HG03565 (cell line): ENCODE measurements around the gene ARHGAP30.
"Not testable (repeated sequence)": the region's sequence is repeated elsewhere in the genome, so short reads cannot be mapped to it uniquely, and the experiment has no call there.

ENCODE experiments used
- ATAC-seq: cut with Tn5 transposase; IDR thresholded peaks from one replicate; pipeline ENCODE4 v1.9.1; 2021; ENCODE audit warnings: mild to moderate bottlenecking, moderate library complexity; ENCODE audit not compliant: unreplicated experiment

ARHGAP30 gene

DNA sequence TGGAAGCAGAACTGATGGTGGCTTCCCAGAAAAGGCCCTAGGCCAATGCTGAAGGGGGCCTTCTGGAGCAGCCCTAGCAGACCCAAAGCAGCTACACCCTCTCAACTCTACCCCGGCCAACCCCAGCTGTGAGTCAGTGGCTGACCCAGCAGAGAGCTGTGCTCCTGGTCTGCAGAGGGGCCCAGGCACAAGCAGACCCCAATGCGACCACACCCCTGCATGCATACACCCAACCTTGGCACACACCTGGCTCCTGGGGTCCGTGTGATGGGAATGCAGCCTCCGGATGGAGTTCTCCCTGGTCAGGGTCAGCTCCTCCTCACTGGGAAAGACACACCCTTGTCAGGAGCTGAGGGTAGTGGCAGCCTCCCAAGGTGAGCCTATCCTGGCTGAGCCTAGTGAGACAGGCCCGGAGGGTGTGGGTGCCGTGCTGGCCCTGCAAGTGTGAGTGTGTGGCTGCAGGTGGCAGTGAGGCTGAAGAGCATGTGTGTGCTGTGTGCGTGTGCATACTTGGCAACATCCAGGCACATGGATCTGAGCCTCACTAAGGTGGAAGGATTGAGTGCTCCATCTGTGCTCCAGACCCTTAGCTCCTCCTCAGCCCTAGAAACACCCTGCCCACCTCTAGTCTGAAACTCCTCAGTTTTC is 3.9 kb upstream of the ARHGAP30 start:
- ATAC-seq = no peak

DNA sequence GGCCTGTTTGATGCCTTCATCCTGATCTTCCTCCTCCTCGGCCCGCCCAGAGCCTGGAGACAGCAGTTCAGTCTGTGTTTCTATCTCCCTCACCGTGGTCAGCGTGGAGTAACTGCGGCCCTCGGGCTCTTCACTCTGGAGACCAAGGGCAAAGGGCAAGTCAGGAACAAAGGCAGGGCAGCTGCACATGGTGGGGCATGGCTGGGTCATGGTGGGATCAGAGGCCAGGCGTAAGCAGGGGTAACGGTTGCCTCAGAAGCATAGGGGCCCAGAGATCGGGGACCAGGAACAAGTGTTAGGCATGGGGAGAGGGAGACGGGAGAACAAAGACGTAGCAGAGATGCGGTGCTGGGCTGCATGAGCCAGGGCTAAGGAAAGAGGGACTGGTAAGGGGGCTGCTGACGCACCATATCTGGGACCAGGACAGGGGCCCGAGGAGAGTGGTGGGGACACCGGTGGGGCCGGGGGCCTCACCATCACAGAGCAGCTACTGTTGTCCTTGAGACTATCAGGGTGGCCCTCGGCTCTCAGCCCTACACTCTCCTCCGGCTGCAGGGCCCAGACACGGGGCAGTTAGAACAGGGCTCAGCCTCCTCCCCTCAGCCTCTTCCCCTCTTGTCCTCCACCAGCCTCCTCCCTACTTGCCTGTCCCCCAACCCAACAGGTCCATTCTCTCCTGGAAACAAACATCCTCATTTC is 3.2 kb upstream of the ARHGAP30 start:
- ATAC-seq = no peak

DNA sequence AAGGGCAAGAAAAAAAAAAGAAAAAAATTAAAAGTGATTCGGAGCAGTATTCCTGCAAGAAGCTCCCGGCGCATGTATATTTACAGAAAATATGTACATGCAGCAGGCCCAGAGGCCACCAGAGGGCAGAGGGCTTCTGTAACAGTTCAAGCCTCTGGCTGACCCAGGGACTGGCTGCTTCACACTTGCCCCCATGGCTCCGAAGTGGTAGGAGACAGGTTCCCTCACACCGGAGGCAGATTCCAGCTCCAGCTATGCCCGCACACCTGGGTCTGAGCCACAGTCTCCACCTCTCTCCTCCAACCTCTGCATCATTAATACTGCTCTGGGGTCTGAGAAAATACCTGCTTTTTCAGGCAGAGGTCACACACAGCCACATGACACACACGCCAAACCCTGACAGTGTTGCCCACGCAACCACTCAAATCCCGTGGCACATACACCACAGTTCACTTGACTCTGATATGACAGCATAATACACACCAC is 2.2 kb upstream of the ARHGAP30 start:
- no peak for ATAC-seq

- no peak for ATAC-seq
These were observed 1.1 kb upstream of the ARHGAP30 start for GRCh38 chr1:161070761-161071160.

DNA sequence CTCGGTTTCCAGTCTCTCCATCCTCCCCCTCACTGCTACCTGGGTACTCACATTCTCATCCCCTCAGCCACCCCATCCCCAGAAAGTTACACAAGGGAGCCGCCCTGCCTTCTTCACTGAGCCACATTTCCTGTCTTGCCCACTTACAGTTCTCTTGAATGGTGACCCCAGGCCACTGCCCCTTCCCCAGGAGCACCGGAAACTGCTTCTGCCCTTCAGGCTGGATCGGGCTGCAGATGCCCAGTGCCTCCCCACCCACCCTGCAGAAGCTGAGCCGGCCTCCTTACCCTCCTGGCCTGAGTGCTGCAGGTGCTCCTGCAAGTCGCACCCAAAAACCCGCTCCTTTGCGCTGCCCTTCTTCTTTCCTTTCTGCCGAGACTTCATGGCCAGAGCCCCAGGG is 450 bp downstream of the ARHGAP30 start:
- ATAC-seq = no peak

- no peak for ATAC-seq
These were observed 1.1 kb downstream of the ARHGAP30 start for GRCh38 chr1:161068306-161069234.

- no peak for ATAC-seq
These were observed 3.0 kb downstream of the ARHGAP30 start for GRCh38 chr1:161066694-161067093.

DNA sequence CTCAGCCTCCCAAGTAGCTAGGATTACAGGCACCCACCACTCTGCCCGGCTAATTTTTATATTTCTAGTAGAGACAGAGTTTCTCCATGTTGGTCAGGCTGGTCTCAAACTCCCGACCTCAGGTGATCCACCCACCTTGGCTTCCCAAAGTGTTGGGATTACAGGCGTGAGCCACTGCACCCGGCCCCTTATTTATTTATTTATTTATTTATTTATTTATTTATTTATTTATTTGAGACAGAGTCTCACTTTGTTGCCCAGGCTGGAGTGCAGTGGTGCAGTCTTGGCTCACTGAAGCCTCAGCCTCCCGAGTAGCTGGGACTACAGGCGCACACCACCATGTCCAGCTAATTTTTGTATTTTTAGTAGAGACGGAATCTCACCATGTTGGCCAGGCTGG is 4.0 kb downstream of the ARHGAP30 start:
- ATAC-seq = not testable (repeated sequence)

GRCh38 chr1:161063936-161064335 is 5.8 kb downstream of the ARHGAP30 start:
- ATAC-seq = not testable (repeated sequence)

DNA sequence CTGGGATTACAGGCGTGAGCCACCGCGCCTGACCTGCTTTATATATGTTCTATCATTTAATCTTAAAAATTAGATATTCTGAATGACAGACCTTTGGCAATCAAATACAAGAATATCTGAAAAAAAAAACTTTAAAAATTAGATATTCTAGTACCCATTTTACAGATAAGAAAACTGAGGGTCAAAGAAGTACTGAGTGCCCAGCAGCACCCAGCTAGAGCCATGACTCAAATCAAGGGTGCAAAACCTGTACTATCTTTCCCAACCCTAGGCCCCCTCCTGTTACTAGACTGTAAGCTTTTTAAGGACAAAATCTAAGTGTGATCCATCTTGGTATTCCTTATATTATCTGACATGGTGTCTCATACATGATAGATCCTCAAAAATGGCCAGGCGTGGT is 8.3 kb downstream of the ARHGAP30 start:
- ATAC-seq = no peak

GRCh38 chr1:161059293-161059692 is 10.4 kb downstream of the ARHGAP30 start:
- no peak for ATAC-seq

DNA sequence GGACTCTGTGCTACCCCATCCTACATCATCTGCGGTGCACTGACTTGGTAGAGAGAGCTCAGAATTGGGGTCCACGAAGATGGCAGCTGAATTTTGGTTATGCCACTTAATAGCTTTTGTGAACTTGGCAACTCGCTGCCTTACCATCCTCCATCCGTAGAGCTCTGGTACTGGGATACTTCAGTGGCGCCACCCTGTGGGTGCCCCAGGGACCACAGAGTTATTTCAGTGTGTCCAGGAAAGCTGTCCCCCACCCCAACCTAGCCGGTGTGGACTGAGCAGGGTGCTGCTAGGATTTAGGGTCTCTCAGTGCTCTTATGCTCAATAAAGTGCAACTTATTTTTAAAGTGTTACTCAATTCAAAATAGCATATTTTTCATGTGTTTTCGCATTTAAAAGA is 14.9 kb downstream of the ARHGAP30 start:
- no peak for ATAC-seq

GRCh38 chr1:161054232-161054631 is 15.5 kb downstream of the ARHGAP30 start:
- no peak for ATAC-seq

DNA sequence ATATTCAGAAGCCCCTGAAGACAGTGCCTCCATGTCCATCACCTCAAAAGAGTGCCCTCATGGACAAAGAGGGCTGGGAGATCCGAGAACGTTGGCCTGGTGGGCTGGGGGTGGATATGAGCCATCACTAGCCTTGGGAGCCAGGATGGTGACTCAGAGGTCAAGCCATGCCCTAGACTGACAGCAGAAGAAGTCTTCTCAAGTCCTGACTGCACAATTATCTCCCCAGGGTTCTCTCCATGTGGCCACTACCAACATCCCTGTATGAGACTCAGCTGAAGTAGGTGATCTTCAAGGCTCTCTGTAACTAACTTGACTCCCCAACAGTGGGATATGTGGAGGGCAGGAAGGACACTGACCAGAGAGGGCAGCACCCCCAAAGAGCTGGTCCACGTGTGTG is 16.8 kb downstream of the ARHGAP30 start:
- no peak for ATAC-seq

DNA sequence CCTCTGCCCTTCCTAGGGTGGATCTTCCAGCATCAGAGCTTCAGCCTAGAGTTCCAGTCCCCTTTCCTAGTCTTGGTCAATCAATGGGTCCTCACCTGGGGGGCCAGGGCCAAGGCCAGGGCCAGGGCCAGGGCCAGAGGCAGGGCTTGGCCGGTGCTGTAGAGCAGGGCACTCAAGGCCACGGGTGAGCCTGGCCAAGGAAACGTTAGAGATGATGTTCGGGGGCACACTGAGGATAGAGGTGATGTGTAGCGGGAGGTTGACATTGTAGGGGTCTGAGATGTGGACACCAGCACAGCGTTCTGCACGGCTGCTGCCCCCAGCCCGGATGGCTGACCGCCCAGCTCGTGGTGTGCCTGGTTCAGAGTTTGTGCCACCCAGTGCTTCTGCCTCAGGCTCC is 18.5 kb downstream of the ARHGAP30 start:
- ATAC-seq = no peak

GRCh38 chr1:161048949-161049722 is 20.6 kb downstream of the ARHGAP30 start:
- ATAC-seq = no peak

DNA sequence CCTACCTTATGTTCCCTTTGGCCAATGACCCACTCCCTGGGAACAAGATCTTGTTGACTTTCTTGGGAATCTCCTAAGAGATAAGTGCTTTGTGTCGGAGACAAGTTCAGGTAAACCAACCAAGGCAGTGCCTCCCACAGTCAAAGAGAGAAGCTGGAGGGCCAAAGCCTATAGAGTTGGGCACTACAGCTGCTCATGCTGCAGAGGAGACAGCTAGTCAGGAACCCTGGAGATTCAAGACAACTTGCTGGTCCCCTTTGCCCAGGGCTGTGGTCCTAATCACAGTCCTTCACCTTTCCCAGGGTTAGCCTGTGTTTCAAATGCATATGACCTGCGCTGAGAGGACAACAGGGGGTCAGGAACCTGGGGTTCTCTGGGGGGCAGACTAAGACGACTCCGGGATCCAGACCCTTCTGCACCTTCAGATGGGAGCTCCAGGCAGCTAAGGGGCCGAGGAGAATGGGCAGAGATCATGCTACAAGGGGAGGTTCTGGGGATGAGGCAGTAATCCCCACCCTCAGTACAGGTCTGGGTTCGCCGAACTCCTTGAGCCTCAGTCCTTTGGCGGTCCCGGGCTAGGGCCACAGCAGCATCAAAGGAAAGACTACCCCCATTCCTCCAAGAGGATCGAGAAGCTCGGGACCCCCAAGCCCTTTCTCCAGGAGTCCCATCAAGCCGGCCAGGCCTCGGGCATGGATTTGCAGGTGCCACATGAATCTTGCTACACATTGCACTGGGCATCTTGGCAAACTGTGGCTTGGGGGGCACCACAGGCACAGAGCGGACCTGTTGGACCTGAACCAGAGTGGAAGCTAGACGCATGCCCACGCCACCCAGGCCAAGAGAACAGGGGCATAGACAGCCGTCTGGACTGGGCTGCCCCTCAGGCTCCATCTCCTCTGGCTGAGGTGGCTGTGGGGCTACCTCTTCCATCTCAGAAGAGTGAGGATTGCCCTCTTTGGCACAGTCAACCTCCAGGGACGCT is 22.0 kb downstream of the ARHGAP30 start:
- no peak for ATAC-seq

DNA sequence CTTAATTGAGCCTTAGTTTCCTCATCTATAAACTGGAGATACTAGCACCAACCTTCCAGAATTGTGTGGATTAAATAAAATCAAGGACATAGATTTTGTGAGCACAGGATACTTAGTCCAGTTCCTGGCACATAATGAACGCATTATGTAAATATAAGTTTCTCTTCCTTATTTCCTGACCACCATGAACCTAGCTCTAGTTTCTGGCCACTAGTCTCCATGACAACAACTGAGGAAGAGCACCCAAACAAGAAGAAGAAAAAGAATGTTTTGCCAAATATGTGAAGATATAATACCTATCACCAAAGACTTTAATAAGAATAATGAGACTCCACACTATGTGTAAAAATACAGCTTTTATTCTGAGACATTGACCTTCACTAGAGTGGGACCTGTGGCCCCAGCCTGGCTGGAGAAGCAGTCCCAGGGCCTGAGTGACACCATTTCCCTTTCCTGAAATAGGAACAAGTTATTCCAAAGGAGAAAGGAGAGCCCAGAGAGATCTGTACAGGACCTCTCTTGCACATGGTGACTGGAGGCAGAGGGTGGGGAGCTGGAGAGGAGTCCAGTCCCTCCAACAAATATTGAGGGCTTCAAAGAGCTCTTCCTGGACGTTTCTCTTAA is 23.0 kb downstream of the ARHGAP30 start:
- peak; percentile 37 for ATAC-seq
